Large intestine (tissue), 3 donors: ENCODE data around the gene COX7B. TPM values are rescaled to one million over a fixed set of nuclear protein-coding genes. Genes with fewer than 3 reads are reported as not detected.
"Not testable (repeated sequence)": the region's sequence is repeated elsewhere in the genome, so short reads cannot be mapped to it uniquely, and the experiment has no call there.

ENCODE experiments used
- DNase-seq, 2 donors: peaks; one replicate each; pipeline versions ENCODE4 v3.0.0 to v3.0.0-alpha.2; 2013
- H3K27ac ChIP-seq: one replicate; pipeline ENCODE4 v1.5.1; 2013; ENCODE audit warnings: low read length
- H3K27me3 ChIP-seq: 2 replicates; pipeline ENCODE4 v1.6.1; 2013; ENCODE audit warnings: low read length; ENCODE audit not compliant: control insufficient read depth, insufficient read depth
- H3K36me3 ChIP-seq: 2 replicates; pipeline ENCODE4 v1.6.1; 2013; ENCODE audit warnings: low read length; ENCODE audit not compliant: control insufficient read depth, insufficient read depth
- H3K4me1 ChIP-seq: one replicate; pipeline ENCODE4 v1.6.1; 2013; ENCODE audit warnings: low read length; ENCODE audit not compliant: control insufficient read depth, insufficient read depth
- H3K4me3 ChIP-seq: one replicate; pipeline ENCODE4 v1.5.1; 2013; ENCODE audit warnings: low read length
- H3K9me3 ChIP-seq: one replicate; pipeline ENCODE4 v1.6.1; 2013; ENCODE audit warnings: mild to moderate bottlenecking, low read depth, low read length, moderate library complexity; ENCODE audit not compliant: control insufficient read depth
- WGBS: methylation state at CpG from one replicate; pipeline ENCODE4 v1.1.5; 2013; ENCODE audit warnings: low lambda C conversion rate; ENCODE audit not compliant: insufficient coverage; 5-methylcytosine and 5-hydroxymethylcytosine counted together
- polyA plus RNA-seq: library from polyadenylated mRNA; unstranded; fragments of 120-200 nt; gene quantifications from one replicate; pipeline ENCODE4 v1.2.1, GENCODE V29; 2013

The COX7B gene
- polyA plus RNA-seq, 1 donor = 295 TPM

DNA sequence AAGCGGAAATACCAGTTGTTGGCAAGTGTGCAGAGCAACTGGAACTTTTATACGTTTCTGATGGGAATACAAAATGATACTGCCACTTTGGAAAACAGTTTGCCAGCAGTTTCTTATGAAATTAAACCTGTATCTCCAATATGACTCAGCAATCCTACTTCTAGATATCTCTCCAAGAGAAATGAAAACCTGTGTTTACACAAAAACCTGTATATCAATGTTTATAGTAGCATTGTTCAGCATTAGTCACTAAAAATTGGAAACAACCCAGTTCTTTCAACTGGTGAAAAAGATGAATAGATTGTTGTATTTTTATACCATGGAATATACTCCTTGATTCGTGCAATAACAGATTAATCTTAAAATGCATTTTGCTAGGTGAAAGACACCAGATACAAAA, 38.0 kb downstream of the COX7B start:
- no CpG with 5 or more reads among the region's 3 CpGs for WGBS

DNA sequence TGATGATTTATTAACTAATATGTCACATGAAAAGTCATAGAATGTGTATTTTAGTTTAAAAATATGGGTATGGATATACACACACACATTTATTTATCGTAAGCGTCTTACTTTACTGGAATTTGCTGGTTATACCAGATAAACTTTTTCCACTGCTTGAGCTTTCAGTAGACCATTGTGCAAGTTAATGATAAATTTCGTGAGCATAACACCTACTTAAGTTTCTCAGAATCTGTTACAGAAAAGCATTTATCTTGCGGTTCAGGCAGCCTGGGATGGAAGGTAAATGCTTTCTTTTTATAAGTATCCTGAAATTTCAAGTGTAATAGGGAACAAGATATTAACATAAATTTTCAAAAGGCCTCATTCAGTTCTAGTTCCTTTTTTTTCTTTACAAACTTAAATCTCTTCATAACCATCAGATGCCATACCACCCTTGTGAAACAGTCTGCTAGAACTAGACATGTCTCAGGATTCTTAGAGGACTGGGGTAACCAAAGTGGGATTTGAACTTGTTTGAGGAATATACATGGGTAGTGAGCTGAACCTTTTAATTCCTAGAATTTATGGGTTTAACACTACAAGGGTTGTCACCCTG, 38.9 kb downstream of the COX7B start:
- no peaks in the 10 kb centered on the region for H3K9me3 ChIP-seq
- no peaks in the 10 kb centered on the region for H3K36me3 ChIP-seq
- 70% methylated on average over 2 of the region's 4 CpGs for WGBS
- peaks cover 2% of the 10 kb centered on the region for H3K4me1 ChIP-seq
- no peak overlapping the region for H3K4me3 ChIP-seq
- no peaks in the 10 kb centered on the region for H3K27me3 ChIP-seq
- no peak for DNase-seq
- no peak overlapping the region for H3K27ac ChIP-seq

More for the DNA sequence above, 38.0 kb downstream of the COX7B start:
- H3K27ac ChIP-seq = no peak overlapping the region
- no peak for DNase-seq
- H3K27me3 ChIP-seq = no peaks in the 10 kb centered on the region
- peaks cover 4% of the 10 kb centered on the region for H3K9me3 ChIP-seq
- H3K4me1 ChIP-seq = no peaks in the 10 kb centered on the region
- no peak overlapping the region for H3K4me3 ChIP-seq
- H3K36me3 ChIP-seq = no peaks in the 10 kb centered on the region

DNA sequence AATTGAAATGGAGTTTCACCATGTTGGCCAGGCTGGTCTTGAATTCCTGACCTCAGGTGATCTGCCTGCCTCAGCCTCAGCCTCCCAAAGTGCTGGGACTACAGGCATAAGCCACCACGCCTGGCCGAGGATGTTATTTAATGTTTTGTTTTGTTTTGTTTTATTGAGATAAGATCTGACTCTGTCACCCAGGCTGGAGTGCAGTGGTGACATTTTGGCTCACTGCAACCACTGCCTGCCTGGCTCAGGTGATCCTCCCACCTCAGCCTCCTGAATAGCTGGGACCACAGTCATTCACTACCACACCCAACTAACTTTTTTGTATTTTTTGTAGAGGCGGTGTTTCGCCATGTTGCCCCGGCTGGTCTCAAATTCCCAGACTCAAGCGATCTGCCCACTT, 45.8 kb downstream of the COX7B start:
- H3K9me3 ChIP-seq, H3K4me3 ChIP-seq, DNase-seq, H3K36me3 ChIP-seq, H3K27ac ChIP-seq, H3K4me1 ChIP-seq, H3K27me3 ChIP-seq: not testable (repeated sequence)
- no CpG with 5 or more reads among the region's 6 CpGs for WGBS

DNA sequence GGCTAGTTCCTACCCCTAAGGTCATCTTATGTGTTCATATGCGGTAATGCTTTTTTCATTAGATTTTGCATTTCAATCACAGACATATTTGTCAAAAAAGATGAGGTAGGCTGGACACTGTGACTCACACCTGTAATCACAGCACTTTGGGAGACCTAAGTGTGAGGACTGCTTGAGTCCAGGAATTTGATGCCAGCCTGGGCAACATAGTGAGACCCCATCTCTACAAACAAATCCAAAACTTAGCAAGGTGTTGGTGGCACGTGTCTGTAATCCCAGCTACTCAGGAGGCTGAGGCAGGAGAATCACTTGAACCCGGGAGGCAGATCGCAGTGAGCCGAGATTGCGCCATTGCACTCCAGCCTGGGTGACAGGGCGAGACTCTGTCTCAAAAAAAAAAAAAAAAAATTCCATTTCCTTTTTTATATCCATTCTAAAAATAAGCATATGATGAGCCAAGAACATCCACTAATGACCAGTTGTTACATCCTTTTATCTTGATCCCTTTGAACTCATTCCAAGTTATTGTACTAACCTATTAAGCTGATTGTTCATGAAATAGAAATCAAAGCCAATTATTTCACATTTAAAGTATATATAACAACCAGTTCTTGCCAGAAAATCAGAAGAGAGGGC, 46.8 kb downstream of the COX7B start:
- Histone ChIP-seq H3K27me3 (no peaks in the 10 kb centered on the region), H3K36me3 (no peaks in the 10 kb centered on the region), H3K27ac (no peak overlapping the region), H3K4me1 (peaks cover 2% of the 10 kb centered on the region), H3K9me3 (no peaks in the 10 kb centered on the region), H3K4me3 (no peak overlapping the region)
- no CpG with 5 or more reads among the region's 7 CpGs for WGBS
- no peak for DNase-seq

DNA sequence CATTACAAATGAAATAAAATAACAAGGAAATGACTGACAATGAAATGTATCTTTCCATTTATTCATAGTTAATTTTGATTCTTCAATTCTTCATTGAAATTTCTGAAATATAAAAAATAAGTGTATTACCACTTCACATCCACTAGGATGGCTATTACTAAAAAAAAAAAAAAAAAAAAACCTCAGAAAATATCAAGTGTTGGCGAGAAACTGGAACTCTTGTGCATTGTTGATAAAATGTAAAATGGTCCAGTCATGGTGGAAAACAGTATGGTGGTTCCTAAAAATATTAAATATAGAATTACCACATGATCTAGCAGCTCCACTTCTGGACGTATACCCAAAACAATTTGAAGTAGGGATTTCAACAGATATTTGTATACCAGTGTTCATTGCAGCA, 47.3 kb downstream of the COX7B start:
- no CpG with 5 or more reads among the region's 2 CpGs for WGBS
- no peaks in the 10 kb centered on the region for H3K27me3 ChIP-seq

DNA sequence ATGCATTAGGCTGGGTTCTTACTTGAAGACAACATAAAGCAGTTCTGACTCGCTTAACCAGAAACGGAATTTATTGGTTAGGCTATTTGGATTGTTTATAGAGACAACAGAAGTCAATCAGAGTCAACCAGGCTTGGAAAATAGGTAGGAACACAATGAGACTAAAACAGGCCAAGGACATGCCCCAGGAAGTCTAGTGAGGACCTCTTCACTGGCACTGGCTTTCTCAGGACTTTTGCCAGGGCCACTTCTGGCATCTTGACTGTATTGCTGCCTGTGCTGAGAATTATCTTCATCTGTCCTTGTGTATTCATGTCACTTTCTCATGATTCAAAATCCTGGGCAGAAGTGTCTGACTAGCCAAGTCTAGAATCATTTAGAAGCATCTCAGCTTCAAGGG, 50.6 kb downstream of the COX7B start:
- Histone ChIP-seq H3K27ac (no peak overlapping the region), H3K36me3 (no peaks in the 10 kb centered on the region), H3K4me1 (no peaks in the 10 kb centered on the region), H3K4me3 (no peak overlapping the region), H3K27me3 (no peaks in the 10 kb centered on the region), H3K9me3 (no peaks in the 10 kb centered on the region)
- DNase-seq = no peak
- no CpG with 5 or more reads among the region's 2 CpGs for WGBS

More for the DNA sequence above, 47.3 kb downstream of the COX7B start:
- H3K27ac ChIP-seq = no peak overlapping the region
- no peaks in the 10 kb centered on the region for H3K9me3 ChIP-seq
- no peak for DNase-seq
- no peak overlapping the region for H3K4me3 ChIP-seq
- peaks cover 2% of the 10 kb centered on the region for H3K4me1 ChIP-seq
- no peaks in the 10 kb centered on the region for H3K36me3 ChIP-seq

DNA sequence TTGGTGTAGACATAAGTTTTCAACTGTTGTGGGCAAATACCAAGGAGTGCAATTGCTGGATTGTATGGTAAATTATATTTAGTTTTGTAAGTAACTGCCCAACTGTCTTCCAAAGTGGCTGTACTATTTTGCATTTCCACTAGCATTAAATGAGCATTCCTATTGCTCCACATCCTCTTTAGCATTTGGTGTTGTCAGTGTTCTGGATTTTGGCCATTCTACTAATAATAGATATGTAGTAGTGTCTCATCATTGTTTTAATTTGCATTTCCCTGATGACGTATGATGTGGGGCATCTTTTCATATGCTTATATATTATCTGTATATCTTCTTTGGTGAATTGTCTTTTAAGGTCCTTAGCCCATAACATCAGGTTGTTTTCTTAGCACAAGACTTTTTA, 52.9 kb downstream of the COX7B start:
- Histone ChIP-seq H3K4me1 (no peaks in the 10 kb centered on the region), H3K27me3 (no peaks in the 10 kb centered on the region), H3K27ac (no peak overlapping the region), H3K4me3 (no peak overlapping the region), H3K36me3 (no peaks in the 10 kb centered on the region), H3K9me3 (no peaks in the 10 kb centered on the region)
- no peak for DNase-seq
- no CpG with 5 or more reads among the region's 1 CpG for WGBS

DNA sequence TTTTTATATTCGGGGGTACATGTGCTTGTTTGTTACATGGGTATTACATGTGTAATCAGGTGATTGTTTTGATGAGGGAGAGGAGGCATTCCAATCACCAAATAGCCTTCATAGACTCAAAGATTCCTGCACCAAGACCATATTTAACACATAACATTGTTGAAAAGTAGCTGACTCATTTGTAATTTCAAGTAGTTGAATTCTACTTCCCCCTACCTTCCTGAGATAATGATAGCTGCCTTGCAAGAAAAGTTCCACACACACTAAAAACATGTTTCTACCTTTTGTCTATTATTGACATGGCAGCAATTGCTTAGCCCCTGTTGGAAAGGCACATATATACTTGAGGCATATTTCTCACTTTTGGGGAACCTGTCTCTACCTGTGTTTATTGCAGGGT, 54.0 kb downstream of the COX7B start:
- H3K9me3 ChIP-seq = no peaks in the 10 kb centered on the region
- no peaks in the 10 kb centered on the region for H3K36me3 ChIP-seq
- DNase-seq = no peak
- H3K4me1 ChIP-seq = no peaks in the 10 kb centered on the region
- no peaks in the 10 kb centered on the region for H3K27me3 ChIP-seq
- WGBS = no CpG with 5 or more reads among the region's 1 CpG
- no peak overlapping the region for H3K4me3 ChIP-seq
- no peak overlapping the region for H3K27ac ChIP-seq

DNA sequence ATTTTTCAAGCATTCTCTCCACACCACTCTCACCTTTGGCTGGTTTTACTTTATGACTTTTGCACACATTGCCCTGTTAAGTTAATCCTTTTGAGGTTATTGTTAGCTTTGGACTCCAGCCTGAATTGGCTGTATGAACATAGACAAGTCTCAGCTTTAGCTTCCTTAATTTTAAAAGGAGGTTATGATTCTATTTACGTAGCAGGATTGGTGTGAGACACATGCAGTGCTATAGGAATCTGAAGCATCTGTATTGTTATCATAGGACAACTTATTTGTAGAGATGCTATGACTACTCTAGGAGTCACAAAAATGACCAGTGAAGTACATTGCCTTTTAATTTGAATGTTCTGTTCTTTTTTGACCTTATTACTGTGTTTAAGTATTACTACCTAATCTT, 54.4 kb downstream of the COX7B start:
- Histone ChIP-seq H3K9me3 (no peaks in the 10 kb centered on the region), H3K27ac (no peak overlapping the region), H3K4me3 (no peak overlapping the region), H3K36me3 (no peaks in the 10 kb centered on the region), H3K27me3 (no peaks in the 10 kb centered on the region), H3K4me1 (no peaks in the 10 kb centered on the region)
- no CpG with 5 or more reads among the region's 1 CpG for WGBS
- peak in 1 of 2 donors; percentile 15 for DNase-seq
